ENCODE data around the gene LTBP4.
"Not testable (repeated sequence)": the region's sequence is repeated elsewhere in the genome, so short reads cannot be mapped to it uniquely, and the experiment has no call there.

The LTBP4 gene

DNA sequence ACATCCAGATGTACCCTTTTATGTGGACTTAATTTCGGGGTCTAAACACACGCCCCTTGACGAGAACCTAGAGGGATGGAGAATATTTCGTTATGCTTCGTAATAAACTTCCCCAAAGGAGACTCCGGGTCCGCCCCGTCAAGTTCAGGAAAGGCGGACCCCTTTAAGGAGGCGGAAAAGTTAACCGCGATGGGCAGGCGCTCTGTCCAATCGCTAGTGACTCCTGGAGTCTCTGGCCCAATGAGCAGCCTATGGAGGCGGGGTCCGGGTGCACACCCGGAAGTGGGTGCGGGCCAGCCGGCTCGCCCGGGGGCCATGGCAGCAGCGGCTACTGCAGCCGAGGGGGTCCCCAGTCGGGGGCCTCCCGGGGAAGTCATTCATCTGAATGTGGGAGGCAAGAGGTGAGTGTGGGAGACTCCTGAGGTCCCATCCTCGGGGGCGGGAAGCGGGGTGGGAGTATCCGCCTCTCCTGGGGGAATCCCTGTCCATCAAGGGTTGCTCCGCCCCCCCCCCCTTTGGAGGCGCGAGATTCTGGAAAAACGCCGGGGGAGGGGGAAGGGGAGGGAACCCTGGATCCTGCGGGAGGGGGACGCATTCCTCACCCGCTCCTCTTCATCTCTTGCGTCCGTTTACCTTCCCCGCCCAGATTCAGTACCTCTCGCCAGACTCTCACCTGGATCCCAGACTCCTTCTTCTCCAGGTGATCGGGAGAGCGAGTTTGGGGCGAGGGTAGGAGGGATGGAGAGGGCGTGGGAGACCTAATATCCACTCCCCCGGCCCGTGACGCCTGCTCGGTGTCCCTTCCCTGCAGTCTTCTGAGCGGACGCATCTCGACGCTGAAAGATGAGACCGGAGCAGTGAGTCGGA is 24.4 kb upstream of the LTBP4 start, which contains the start of gene SHKBP1:
Gene SHKBP1, plus strand, starts transcription at position 289 of the 867 bp plus-strand sequence. Its CDS starts 27 bp downstream, at position 316.
- peak; percentile 92 for DNase-seq

DNA sequence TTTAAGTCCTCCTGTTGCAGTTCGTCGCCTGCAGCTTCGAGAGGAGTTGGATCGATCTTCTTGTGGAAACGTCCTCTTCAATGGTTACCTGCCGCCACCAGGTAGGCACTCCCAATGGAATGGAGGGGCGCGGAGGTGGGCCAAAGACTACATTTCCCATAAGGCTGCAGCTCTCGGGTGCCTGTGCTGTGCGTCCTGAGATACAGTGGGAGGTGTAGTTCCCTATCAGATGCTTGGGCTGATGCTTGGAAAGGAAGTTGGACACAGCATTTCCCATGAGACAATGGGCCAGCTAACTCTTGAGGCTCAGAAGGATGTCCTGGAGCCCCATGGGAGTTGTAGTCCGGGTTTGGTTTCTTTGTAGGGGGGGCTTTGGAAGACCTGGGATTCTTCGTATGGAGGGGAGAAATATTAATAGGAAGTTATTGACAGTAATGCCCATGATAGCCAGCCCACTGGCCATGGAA is 22.7 kb upstream of the LTBP4 start:
- DNase-seq, result no peak

DNA sequence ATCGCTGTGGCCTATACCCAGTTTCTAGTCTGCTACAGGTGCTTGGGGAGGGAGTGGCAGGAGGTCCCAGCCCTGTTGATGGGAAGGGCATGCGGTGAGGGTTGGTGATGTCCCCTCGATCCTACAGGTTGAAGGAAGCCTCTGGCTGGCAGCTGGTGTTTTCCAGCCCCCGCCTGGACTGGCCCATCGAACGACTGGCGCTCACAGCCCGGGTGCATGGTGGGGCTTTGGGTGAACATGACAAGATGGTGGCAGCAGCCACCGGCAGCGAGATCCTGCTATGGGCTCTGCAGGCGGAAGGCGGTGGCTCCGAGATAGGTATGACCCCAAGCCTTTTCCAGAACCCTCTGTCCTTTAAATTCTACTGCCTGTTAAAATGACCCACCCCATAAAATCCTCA is 20.6 kb upstream of the LTBP4 start:
- DNase-seq, result no peak

DNA sequence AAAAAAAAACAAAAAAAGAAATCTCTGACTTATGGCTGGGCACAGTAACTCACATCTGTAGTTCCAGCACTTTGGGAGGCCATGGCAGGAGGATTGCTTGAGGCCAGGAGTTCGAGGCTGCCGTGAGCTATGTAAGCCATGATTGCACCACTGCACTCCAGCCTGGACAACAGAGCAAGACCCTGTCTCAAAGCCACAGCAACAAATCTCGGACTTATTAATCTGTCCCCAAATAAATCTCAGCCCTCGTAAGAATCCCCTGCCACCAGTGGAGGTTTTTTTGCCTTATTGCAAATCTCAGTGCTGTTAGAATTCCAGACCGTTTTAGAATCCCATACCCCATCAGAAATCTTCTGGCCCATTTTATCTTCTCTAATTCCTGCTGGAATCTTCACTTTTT is 19.6 kb upstream of the LTBP4 start:
- DNase-seq, result no peak

DNA sequence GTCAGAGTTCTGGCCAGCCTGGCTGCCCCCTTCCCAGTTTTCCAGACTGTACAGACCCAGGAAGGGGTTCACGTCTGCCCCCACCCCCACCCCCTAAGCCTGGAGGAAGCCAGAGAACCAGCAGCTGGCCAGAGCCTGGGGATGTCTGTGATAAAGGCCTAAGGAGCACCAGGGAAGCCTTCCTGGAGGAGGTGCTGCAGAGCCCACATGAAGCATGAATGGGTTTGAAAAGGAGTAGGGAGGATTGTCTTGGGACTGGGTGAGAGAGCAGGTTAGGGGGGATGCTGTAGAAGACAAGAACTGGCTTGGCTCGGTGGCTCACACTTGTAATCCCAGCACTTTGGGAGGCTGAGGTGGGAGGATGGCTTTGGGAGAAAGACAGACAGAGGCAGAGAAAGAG is 18.7 kb upstream of the LTBP4 start:
- no peak for DNase-seq

DNA sequence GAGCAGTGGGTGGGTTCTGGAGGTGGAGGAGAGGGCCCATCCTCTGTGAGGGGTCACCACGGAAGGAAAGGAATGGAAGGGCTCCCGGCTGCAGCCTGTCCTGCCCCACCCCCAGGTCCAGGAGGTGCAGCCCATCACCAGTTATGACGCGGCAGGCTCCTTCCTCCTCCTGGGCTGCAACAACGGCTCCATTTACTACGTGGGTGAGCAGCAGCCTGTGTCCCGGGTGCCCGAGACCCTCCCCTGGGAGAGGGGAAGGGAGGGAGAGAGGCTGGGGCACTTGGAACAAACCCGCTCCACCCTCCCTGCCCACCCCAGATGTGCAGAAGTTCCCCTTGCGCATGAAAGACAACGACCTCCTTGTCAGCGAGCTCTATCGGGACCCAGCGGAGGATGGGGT is 17.9 kb upstream of the LTBP4 start:
- no peak for DNase-seq

DNA sequence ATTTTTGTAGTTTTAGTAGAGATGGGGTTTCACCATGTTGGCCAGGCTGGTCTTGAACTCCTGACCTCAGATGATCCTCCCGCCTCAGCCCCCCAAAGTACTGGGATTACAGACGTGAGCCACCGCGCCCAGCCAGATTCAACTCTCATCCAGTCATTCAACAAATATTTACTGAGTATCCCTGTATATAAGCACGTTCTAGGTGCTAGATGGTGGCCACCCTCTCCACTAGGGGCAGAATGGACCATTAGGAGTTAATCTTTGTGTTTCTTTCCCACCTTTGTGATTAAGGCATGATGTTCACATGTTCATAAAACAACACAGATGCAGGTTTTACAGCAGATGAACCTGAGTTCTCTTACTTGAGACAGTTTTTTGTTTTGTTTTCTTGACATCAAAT is 17.2 kb upstream of the LTBP4 start:
- no peak for DNase-seq

DNA sequence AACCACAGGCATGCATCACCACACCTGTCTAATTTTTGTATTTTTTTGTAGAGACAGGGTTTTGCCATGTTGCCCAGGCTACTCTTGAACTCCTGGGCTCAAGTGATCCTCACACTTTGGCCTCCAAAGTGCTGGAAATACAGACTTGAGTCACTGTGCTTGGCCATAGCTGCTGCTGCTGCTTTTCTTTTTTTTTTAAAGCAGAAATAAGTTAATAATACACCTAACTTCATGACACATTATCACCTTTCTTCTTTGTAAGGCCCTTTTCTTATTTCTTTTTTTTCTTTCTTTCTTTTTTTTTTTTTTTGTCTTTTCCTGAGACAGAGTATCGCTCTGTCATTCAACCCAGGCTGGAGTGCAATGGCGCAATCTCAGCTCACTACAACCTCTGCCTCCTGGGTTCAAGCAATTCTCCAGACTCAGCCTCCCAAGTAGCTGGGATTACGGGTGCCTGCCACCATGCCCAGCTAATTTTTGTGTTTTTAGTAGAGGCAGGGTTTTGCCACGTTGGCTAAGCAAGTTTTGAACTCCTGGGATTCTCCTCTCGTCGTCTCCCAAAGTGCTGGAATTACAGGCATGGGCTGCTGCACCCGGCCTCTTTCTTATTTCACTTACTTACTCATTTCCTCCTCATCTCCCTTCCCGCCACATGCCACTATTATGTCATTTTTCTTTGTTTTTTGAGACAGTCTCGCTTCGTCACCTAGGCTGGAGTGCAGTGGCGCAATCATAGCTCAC is 15.8 kb upstream of the LTBP4 start:
- peak; percentile 24 for DNase-seq

DNA sequence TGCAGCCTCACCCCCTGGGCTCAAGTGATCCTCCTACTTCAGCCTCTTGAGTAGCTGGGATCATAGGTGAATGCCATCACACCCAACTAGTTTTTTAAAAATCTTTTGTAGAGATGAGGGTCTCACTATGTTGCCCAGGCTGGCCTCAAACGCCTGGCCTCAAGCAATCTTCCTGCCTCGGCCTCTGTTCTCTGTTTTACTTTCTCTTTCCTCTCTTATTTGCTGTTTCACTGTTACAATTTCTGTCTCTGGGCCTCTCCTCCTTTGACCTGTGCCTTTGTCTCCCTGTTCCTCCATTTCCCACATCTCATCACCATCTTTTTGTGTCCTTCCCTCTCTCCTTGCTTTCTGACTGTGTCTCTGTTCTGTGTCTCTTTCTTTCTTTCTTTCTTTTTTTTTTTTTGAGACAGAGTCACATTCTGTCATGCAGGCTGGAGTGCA is 15.2 kb upstream of the LTBP4 start:
- no peak for DNase-seq

DNA sequence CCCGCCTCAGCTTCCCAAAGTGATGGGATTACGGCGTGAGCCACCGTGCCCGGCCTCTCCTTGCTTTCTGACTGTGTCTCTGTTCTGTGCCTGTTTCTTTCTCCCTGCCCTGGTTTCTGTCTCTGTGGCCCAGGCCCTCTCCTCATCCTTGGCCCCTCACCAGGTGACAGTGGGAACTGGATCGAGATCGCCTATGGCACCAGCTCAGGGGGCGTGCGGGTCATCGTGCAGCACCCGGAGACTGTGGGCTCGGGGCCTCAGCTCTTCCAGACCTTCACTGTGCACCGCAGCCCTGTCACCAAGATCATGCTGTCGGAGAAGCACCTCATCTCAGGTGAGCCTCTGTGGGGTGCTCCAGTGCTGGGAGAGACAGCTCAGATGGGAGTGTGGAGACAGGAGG is 14.6 kb upstream of the LTBP4 start:
- DNase-seq, result no peak

DNA sequence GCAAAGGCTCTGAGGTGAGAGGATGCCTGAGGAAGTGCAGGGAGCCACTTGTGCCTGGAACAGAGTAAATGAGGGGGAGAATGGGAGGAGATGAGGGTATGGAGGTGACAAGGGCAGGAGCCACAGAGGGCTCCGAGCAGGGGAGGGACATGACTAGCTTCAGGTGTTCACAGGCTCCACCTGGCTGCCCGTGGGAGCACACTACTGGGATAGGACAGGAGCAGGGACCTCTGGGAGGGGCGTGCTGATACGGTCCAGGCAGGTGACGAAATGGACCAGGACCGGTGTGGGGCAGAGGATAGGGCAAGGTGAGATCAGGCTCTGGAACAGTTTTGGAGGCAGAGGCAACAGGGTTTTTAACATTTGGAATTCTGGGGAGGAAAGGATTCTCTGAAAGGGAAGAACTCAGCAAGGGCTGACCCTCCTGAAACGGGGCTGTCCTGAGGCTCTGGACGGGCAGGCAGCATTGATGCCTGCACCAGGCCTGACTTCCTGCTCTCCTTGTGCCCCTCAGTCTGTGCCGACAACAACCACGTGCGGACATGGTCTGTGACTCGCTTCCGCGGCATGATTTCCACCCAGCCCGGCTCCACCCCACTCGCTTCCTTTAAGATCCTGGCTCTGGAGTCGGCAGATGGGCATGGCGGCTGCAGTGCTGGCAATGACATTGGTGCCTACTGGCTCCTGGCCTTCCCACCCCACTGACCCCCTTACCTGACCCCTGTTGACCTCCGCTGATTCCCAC is 12.9 kb upstream of the LTBP4 start:
- peak; percentile 17 for DNase-seq

DNA sequence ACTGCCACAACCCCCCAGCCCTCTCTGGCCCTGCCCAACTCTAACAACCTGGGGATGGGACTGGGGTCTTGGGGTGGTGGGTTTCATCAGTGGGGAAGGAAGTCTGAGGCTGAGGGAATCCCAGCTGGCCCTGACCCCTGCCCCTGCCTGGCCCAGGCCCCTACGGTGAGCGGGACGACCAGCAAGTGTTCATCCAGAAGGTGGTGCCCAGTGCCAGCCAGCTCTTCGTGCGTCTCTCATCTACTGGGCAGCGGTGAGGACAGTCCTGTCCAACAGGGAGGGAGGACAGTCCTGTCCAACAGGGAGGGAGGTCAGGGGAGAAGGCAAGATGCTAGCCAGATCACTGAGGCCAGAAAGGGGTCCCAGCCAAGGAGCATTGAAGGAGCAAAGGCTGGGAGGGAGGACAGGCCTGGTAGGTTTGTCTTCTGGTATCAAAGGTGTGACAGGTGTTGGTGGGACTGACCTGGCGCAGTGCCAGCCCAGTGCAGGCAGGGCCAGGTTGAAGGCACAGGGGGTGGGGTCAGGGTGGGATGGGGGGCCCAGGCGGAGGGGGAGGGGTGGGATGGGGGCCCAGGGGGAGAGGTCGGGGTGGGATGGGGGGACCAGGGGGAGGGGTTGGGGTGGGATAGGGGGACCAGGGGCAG is 12.1 kb upstream of the LTBP4 start:
- no peak for DNase-seq

DNA sequence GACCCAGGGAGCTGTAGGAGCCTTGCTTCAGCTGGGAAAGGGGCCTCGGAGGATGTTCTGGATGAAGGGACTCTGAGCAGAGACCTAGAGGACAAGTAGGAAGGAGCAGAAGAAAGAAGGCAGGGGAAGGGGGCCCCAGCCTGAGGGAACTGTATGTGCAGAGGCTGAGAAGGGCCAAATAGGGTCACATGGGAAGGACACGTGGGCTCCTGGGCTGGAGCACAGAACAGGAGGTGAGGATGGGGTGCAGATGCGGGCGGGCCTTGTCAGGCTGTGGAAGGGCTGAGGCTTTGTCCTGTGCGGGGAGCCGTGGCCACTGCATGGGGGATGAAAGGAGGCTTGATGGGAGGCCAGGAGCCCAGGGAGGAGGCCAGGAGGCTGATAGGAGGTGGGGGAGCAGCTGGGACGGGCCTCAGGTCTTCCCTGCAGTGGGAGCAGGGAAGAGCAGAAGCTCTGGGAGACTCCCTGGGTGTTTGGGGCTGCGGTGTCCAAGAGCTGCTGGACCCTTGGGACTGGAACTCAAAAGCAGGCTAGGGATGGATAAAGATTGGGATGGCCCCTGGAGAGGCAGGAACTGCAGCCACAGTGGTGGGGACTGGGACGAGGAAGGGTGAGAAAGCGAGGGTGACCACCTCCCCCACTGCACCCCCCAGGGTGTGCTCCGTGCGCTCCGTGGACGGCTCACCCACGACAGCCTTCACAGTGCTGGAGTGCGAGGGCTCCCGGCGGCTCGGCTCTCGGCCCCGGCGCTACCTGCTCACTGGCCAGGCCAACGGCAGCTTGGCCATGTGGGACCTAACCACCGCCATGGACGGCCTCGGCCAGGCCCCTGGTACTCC is 11.4 kb upstream of the LTBP4 start:
- no peak for DNase-seq

DNA sequence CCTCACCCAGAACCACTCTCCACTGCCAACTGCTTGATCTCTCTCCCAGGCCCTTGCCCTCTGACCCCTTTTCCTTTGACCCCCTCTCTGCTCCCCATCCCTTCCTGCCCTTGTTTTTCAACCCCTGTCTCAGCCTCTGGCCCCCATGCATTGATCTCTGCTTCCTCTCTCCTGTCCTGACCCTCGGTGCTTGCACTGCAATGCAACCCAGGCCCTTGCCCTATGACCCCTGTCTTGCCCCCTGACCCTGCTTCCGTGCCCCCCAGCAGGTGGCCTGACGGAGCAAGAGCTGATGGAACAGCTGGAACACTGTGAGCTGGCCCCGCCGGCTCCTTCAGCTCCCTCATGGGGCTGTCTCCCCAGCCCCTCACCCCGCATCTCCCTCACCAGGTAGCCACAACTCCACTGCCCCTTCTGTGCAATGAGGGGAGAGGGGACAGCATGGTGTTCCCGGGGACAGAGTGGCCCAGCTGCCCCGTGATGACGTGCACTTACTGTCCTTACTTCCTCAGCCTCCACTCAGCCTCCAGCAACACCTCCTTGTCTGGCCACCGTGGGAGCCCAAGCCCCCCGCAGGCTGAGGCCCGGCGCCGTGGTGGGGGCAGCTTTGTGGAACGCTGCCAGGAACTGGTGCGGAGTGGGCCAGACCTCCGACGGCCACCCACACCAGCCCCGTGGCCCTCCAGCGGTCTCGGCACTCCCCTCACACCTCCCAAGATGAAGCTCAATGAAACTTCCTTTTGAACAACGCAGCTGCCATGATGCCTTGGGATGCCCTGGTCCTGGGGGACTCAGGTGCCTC is 10.5 kb upstream of the LTBP4 start:
- DNase-seq, result no peak

DNA sequence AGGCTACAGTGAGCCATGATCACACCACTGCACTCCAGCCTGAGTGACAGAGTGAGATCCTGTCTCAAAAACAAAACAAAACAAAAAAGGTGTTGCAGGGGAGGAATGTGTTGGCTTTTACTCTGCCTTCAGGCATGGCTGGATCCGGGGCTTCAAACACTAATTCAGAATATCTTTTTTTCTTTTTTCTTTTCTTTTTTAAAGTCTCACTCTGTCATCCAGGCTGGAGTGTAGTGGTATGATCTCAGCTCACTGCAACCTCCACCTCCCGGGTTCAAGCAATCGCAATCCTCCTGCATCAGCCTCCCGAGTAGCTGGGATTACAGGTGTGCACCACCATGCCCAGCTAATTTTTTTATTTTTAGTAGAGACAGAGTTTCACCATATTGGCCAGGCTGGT is 9.4 kb upstream of the LTBP4 start:
- DNase-seq, result not testable (repeated sequence)

DNA sequence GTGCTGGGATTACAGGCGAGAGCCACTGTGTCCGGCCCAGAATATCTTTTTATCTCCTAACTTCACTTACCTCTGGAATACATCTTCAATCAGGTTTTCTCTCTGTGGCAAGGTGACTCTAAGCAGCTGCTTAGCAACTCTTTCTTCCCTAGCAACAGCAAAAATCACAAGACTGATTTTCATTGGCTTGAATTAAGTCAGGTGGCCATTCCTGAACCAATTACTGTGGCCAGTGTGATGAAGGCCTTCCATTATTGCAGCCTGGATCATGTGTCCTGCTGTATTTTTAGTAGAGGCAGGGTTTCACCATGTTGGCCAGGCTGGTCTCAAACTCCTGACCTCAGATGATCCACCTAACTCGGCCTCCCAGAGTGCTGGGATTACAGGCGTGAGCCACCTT is 9.0 kb upstream of the LTBP4 start:
- DNase-seq, result no peak

DNA sequence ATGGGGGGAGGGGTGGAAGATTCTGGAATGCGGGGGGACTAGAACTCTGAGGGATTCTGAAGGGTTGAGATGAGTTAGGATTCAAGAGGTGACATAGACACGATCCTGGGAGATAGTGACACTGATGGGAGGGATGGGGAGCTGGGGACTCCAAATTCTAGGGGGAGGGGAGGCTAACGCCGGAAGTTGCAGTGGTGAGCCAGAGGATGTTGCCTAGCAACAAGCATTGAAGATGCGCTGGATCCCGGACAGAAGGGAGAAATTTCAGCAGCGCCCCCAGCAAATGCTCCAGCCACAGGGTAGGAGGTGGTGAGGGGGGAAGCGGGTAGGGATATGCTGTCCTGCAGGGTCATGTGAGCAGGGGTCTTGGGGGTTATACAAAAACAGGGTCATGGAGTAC is 6.9 kb upstream of the LTBP4 start:
- no peak for DNase-seq

DNA sequence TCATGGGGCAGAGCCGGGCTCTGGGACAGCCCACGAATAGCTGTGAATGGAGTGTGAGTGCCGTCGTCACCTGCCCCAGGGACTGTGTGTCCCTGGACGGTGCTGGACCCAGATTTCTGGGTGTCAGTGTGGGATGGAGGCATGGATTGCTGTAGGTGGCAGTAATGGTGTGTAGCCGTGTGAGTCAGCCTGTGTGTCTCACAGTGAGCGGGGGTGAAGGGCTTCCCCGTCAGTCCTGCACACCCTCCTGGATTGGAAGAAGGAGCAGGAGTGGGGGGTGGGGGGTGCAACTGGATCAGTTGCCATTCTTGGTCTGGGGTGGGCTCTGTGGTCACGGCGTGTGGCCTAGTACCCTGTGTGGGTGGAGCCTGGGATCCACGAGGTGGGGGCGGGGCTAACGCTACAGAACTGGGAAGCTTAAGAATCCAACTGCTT is 6.5 kb upstream of the LTBP4 start:
- DNase-seq, result no peak

DNA sequence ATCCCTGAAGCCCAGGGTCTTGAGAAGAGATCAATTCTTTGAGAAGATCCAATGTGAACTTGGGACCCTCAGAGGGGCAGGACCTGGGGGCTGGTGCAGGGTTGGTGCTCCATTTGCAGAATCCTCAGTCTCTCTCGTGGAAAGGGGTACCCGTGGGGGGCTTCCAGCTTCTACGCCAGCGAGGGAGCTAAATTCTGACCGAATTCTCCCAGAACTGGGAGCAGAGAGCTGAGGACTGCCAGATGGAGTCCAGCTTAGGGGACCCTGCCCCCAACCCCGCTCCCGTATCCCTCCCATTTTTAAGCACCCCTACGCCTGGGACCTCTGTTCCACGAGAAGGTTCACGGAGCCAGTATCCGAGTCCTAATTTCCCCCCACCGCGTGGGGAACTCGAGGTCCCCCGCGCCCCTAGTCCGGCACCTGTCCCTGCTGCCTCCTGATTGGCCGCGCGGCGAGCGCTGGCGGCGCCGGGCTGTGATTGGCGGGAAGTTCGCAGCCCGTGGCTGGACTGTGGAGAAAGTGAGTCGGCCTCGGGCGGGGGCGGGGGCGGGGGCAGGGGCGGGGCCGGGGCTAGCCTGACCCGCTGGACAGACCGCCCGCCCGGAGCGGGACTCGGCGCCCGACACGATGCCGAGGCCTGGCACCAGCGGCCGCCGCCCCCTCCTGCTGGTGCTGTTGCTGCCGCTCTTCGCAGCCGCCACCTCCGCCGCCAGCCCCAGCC is 4.4 kb upstream of the LTBP4 start:
- peak; percentile 64 for DNase-seq

DNA sequence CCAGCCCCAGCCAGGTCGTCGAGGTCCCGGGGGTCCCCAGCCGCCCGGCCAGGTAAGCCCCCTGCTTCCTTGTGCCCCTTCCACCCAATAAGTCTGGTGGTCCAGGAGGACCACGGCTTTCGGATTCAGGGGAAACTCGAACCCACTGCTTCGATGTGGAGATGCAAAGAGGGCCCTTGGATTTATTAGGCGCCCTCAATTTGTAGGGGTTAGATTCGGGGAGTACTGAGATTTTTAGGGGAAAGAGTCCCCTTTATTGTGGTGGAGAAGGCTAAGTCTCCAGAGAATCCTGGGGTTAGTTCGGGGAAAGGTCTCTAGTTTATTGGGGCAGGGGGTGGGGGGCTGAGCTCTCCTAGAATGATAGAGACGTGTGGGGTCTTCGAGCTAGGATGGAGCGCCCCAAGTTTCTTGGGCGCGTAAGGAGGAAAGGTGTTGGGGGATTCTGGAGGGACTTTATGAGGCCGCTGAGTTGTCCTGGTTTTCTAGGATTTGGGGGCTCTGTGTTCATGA is 3.8 kb upstream of the LTBP4 start:
- DNase-seq, result no peak

All from T1000 (cell line).